Measurements from ENCODE around the gene STAP2. TPM values are rescaled to one million over a fixed set of nuclear protein-coding genes. Genes with fewer than 3 reads are reported as not detected.

The STAP2 gene
- total and polyA plus RNA-seq, 10 of the 15 experiments (the other 5 are each of a cell fraction or from before 2014, with no cell fraction given), result 0.84 to 22.4 (median 15.2) TPM

- WGBS (ENCODE audit: insufficient coverage, insufficient replicate concordance, low lambda C conversion rate, missing lambda C conversion rate), result 88% methylated on average over 32 of the region's 32 CpGs
- H3K9me3 ChIP-seq (replicated peaks; ENCODE audit: control insufficient read depth, insufficient read depth, low read length), result no peaks in the 10 kb centered on the region
- ChIA-PET RAD21 (ENCODE audit: unreplicated experiment) (no interaction called here), SMC1A (ENCODE audit: uncharacterized antibody, unreplicated experiment) (no interaction called here), CTCF (interaction anchor here (1.3 kb wide), 1 partner anchor 19 kb away, joined by 3 read pairs; no protein-coding TSS in a partner anchor), POLR2A (interaction anchor here (1.1 kb wide), 1 partner anchor 19 kb away, joined by 4 read pairs; the partner anchor contains the start of gene MPND)
- DNase-seq (ENCODE audit: low read depth, low spot score) (no peak), FAIRE-seq (no peak), ATAC-seq (no peak)
- H3K9ac ChIP-seq (ENCODE audit: control insufficient read depth, insufficient read depth, low read length), result no peak overlapping the region
- no peak overlapping the region for H3K4me3 ChIP-seq
- BruUV-seq (replicated peaks), result no TSS peak
- H3K4me1 ChIP-seq (ENCODE audit: control insufficient read depth, insufficient read depth, low read length), result no peaks in the 10 kb centered on the region
- in situ Hi-C loops (cut with MboI) (no loop called here), intact Hi-C loops (cut with micrococcal nuclease; ENCODE audit: unreplicated experiment) (no loop called here)
- H3K27me3 ChIP-seq (replicated peaks in 1 of 2; ENCODE audit: control insufficient read depth in 2 of 2, insufficient read depth in 2 of 2, low read length in 1 of 2), result no peaks in the 10 kb centered on the region
- no peak overlapping the region for H3K4me2 ChIP-seq (ENCODE audit: control insufficient read depth, insufficient read depth)
- no peak overlapping the region for H3K27ac ChIP-seq (ENCODE audit: control insufficient read depth, insufficient read depth)
- no peaks in the 10 kb centered on the region for H4K20me1 ChIP-seq (ENCODE audit: control insufficient read depth, insufficient read depth)
- H2AFZ ChIP-seq (ENCODE audit: control insufficient read depth, low read depth, low read length), result no peak overlapping the region
- no peak for TF ChIP-seq BMI1 (IDR thresholded peaks at IDR 0.05; ENCODE audit: borderline replicate concordance)
- peak; percentile 3; the same call in 1 of the 2 replicates for TF ChIP-seq POLR2A (IDR thresholded peaks at IDR 0.05; ENCODE audit: low read depth, low read length)
- TF ChIP-seq ZSCAN29 (IDR thresholded peaks at IDR 0.05), result no peak
- TF ChIP-seq SMAD1 (IDR thresholded peaks at IDR 0.05; ENCODE audit: low read depth, partially characterized antibody), result no peak
- H3K36me3 ChIP-seq (ENCODE audit: control insufficient read depth in 2 of 2, insufficient read depth in 2 of 2, low read length in 1 of 2), result peaks cover 22 to 56% of the 10 kb centered on the region in 2 experiments; a peak in 3 of 4 replicates
- no peaks in the 10 kb centered on the region for H3K79me2 ChIP-seq (ENCODE audit: control insufficient read depth, insufficient read depth, low read length)
Observed at GRCh38 chr19:4362101-4362828, 23.6 kb upstream of the STAP2 start.

DNA sequence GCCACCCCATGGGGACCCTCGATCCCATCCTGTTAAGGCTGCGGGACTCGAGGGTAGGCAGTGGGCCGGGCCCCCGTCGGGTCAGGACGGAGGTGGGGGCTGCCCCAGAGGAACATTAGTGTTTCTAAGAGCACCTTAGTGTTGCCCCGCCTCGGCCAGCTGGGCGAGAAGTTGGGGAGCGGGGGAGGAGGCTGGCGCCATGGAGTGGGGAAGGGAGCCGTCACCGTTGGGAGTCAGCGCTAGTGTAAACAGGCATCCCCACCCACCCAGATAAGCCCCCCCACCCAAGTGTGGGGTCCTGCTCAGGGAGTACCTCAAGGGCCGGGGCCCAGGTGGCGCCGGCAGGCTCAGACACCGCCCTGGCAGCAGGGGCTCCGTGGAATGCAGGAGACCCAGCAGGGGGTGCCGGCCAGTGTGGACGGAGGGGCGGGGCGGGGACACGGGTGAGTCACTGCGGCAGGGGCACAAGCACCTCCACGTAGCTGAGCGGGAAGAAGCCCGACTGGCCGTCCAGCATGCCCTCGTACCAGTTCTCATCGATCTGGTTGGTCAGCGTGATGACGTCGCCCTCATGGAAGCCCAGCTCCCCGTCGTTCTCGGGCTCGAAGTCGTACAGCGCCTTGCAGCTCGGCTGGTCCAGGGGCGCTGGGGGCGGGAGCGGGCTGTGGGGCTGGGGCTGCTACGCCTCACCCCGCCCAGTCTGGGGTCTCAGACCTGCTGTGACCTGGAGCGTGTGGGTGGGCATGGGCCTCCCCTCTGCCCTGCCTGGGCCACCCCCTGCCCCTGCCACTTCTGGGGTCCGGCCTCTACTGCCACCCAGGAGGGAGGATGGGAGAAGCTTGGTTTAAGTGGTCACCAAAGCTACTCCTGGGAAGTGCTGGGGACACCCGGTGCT, 22.8 kb upstream of the STAP2 start:
- ATAC-seq, result no peak
- POLR2A ChIA-PET, result no interaction called here
- Histone ChIP-seq H3K9ac (ENCODE audit: control insufficient read depth, insufficient read depth, low read length) (no peak overlapping the region), H2AFZ (ENCODE audit: control insufficient read depth, low read depth, low read length) (no peak overlapping the region), H3K27ac (ENCODE audit: control insufficient read depth, insufficient read depth) (no peak overlapping the region), H4K20me1 (ENCODE audit: control insufficient read depth, insufficient read depth) (no peaks in the 10 kb centered on the region), H3K79me2 (ENCODE audit: control insufficient read depth, insufficient read depth, low read length) (no peaks in the 10 kb centered on the region), H3K27me3 (replicated peaks in 1 of 2; ENCODE audit: control insufficient read depth in 2 of 2, insufficient read depth in 2 of 2, low read length in 1 of 2) (no peaks in the 10 kb centered on the region), H3K4me1 (ENCODE audit: control insufficient read depth, insufficient read depth, low read length) (no peaks in the 10 kb centered on the region), H3K36me3 (ENCODE audit: control insufficient read depth in 2 of 2, insufficient read depth in 2 of 2, low read length in 1 of 2) (peaks cover 22 to 51% of the 10 kb centered on the region in 2 experiments; a peak in 3 of 4 replicates), H3K4me2 (ENCODE audit: control insufficient read depth, insufficient read depth) (no peak overlapping the region), H3K9me3 (replicated peaks; ENCODE audit: control insufficient read depth, insufficient read depth, low read length) (no peaks in the 10 kb centered on the region), H3K4me3 (no peak overlapping the region)
- RAD21 ChIA-PET (ENCODE audit: unreplicated experiment), result no interaction called here
- BruUV-seq (replicated peaks), result no TSS peak
- FAIRE-seq, result no peak
- DNase-seq (ENCODE audit: low read depth, low spot score), result no peak
- CTCF ChIA-PET, result no interaction called here
- 90% methylated on average over 44 of the region's 50 CpGs for WGBS (ENCODE audit: insufficient coverage, insufficient replicate concordance, low lambda C conversion rate, missing lambda C conversion rate)
- intact Hi-C loops (cut with micrococcal nuclease; ENCODE audit: unreplicated experiment), result no loop called here
- TF ChIP-seq BCL11A (IDR thresholded peaks at IDR 0.05; ENCODE audit: low read depth, low read length), result no peak
- no peak for TF ChIP-seq PAX8 (IDR thresholded peaks at IDR 0.05)
- no peak for TF ChIP-seq CHD1 (IDR thresholded peaks at IDR 0.05; ENCODE audit: low read depth, low read length)
- TF ChIP-seq BACH1 (IDR thresholded peaks at IDR 0.05; ENCODE audit: borderline replicate concordance), result no peak
- no peak for TF ChIP-seq EP300 (IDR thresholded peaks at IDR 0.05; ENCODE audit: borderline replicate concordance in 1 of 2, control insufficient read depth in 1 of 2, low read depth in 2 of 2, low read length in 2 of 2)
- TF ChIP-seq IRF4 (IDR thresholded peaks at IDR 0.05; ENCODE audit: low read depth, low read length), result no peak
- TF ChIP-seq HDGF (IDR thresholded peaks at IDR 0.05), result no peak
- in situ Hi-C loops (cut with MboI), result no loop called here
- SMC1A ChIA-PET (ENCODE audit: uncharacterized antibody, unreplicated experiment), result no interaction called here

Data from GM12878 (cell line).